Bronchial epithelial cell (primary cell): ENCODE data around the gene PTH. TPM values are rescaled to one million over a fixed set of nuclear protein-coding genes. Genes with fewer than 3 reads are reported as not detected.

ENCODE experiments used
- DNase-seq: peaks from one replicate; pipeline ENCODE4 v3.0.0-alpha.2; 2010; ENCODE audit warnings: low read depth
- FAIRE-seq: peaks from 2 replicates; lab custom pipeline; 2011; peaks lifted over from hg19 to GRCh38; lab: Jason Lieb, UNC
- H3K27me3 ChIP-seq: 2 replicates; pipeline ENCODE4 v1.5.1; 2011; ENCODE audit warnings: low read length; ENCODE audit not compliant: control insufficient read depth, insufficient read depth
- H3K36me3 ChIP-seq: 2 replicates; pipeline ENCODE4 v1.5.1; 2011; ENCODE audit warnings: low read length; ENCODE audit not compliant: control insufficient read depth, insufficient read depth
- H3K4me3 ChIP-seq: 2 replicates; pipeline ENCODE4 v1.5.1; 2011; ENCODE audit warnings: mild to moderate bottlenecking, low read depth, low read length, control low read depth
- total RNA-seq: library from RNA; depleted of rRNA; stranded (reverse); fragments of >200 nt; gene quantifications from 2 replicates; pipeline ENCODE4 v1.2.1, GENCODE V29; 2014
- TF ChIP-seq, protein P1 (sequence below): IDR thresholded peaks from 2 replicates; pipeline ENCODE4 v1.5.1; 2011; ENCODE audit warnings: mild to moderate bottlenecking, moderate library complexity, low read length, control low read depth, inconsistent platforms; ENCODE audit not compliant: insufficient read depth, severe bottlenecking

PTH gene
- total RNA-seq = not detected in 2 replicates

DNA sequence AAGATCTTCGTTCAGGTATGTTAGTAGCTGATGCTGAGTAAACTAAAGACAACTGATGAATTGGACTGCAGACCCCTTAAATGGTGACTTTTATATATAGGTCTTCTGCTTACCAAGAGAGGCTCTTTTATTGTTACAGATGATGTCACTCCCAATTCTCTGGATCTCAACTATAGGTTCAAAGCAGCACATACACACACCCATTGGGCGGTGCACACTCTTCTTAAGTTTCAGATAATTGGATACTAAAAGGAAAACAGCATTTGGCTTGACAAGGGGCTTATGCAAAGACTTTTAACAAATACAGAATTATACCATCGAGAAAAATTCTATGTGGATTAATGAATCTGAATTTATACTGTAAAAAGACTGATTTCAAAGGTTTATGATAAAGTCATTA, at the start of gene PTH:
Gene PTH, minus strand, starts transcription at position 69 of the 400 bp plus-strand sequence. CDS start 3,142 bp downstream, outside the sequence.
- H3K27me3 ChIP-seq = peaks cover 3% of the 10 kb centered on the region
- no peak for FAIRE-seq
- TF ChIP-seq, protein P1, sequence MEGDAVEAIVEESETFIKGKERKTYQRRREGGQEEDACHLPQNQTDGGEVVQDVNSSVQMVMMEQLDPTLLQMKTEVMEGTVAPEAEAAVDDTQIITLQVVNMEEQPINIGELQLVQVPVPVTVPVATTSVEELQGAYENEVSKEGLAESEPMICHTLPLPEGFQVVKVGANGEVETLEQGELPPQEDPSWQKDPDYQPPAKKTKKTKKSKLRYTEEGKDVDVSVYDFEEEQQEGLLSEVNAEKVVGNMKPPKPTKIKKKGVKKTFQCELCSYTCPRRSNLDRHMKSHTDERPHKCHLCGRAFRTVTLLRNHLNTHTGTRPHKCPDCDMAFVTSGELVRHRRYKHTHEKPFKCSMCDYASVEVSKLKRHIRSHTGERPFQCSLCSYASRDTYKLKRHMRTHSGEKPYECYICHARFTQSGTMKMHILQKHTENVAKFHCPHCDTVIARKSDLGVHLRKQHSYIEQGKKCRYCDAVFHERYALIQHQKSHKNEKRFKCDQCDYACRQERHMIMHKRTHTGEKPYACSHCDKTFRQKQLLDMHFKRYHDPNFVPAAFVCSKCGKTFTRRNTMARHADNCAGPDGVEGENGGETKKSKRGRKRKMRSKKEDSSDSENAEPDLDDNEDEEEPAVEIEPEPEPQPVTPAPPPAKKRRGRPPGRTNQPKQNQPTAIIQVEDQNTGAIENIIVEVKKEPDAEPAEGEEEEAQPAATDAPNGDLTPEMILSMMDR = no peak
- no peak for DNase-seq
- no peaks in the 10 kb centered on the region for H3K36me3 ChIP-seq
- no peak within 1 kb of the TSS for H3K4me3 ChIP-seq

DNA sequence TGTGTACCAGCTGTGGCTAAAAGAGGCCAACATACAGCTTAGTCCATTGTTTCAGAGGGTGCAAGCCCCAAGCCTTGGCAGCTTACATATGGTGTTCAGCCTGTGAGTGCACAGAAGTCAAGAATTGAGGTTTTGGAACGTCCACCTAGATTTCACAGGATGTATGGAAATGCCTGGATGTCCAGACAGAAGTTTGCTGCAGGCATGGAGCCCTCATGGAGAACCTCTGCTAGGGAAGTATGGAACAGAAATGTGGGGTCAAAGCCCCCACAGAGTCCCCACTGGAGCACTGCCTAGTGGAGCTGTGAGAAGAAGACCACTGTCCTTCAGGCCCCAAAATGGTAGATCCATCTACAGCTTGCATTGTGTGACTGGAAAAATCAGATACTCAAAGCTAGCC, 42.2 kb upstream of the PTH start:
- FAIRE-seq = no peak

DNA sequence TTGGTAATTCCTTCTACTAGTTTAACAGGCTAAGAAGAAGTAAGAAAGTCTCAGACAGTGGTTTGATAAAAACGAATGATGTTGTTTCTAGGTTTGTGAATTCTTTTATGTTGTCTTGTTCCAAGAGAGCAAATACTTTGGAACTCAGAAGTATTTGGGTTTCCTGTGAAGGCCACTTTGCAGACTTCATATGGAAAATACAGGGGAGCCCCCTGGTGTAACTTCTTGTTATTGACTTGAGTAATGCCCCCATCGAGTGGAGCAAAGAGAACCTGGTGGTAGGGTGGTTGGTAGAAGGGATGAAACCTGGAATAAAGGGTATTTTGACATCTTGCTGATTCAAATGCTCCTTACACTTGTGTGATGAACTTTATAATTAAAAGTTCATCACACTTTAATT, 40.0 kb upstream of the PTH start:
- TF ChIP-seq, protein P1 = no peak
- H3K4me3 ChIP-seq = no peak overlapping the region
- H3K27me3 ChIP-seq = no peaks in the 10 kb centered on the region
- no peak for DNase-seq
- no peaks in the 10 kb centered on the region for H3K36me3 ChIP-seq
- FAIRE-seq = no peak

More for the DNA sequence above, 42.2 kb upstream of the PTH start:
- TF ChIP-seq, protein P1 = no peak
- Histone ChIP-seq H3K36me3 (no peaks in the 10 kb centered on the region), H3K27me3 (no peaks in the 10 kb centered on the region), H3K4me3 (no peak overlapping the region)
- no peak for DNase-seq

DNA sequence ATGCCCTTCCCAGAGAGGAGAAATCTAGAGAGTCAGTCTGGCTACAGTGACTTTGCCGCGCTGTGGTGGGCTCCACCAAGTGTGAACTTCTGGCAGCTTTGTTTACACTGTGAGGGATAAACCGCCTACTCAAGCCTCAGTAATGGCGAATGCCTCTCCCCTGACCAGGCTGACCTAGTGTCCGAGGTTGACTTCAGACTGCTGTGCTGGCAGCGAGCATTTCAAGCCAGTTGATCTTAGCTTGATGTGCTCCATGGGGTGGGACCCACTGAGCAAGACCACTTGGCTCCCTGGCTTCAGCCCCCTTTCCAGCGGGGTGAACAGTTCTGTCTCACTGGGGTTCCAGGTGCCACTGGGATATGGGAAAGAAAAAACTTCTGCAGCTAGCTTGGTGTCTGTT, 38.6 kb upstream of the PTH start:
- TF ChIP-seq, protein P1 = no peak
- no peak for DNase-seq
- no peak for FAIRE-seq
- Histone ChIP-seq H3K4me3 (no peak overlapping the region), H3K36me3 (no peaks in the 10 kb centered on the region), H3K27me3 (no peaks in the 10 kb centered on the region)

DNA sequence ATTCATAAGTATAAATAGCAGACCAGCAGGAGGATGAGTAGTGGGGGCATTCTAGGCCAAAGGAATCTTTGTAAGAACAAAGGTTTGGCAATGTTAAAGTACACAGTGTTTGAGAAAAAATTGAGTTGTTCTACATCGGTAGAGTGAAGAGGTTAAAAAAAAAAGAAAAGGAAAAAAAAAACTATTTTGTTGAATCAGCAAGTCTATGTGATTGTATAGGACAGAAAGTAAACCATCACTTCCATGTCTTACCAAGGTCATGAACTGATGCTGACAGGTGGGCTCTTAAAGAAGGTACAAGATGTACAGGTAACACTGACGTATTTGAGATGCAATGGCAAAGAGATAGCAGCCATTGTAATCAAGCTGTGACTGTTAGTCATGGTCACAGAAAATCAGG, 29.5 kb upstream of the PTH start:
- TF ChIP-seq, protein P1 = no peak

DNA sequence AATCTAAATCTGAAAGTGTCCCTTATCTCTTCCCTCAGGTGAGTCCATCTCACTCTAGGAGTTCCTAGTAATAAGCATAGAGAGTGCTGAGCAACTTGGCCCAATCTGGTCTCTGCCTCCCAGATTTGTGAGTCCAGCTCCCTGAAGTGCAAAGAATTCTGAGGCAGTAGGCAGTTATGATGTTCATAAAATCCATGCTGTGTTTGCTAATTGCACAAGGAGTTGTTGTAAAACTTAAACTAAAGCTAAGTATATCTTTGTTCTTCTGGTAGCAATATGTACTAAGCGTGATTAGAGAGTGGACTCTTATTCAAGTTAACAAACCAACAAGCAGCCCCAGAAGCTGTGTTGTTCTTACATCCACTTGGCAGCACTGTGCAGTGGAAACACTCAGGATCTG, 7.6 kb upstream of the PTH start:
- Histone ChIP-seq H3K4me3 (no peak overlapping the region), H3K36me3 (no peaks in the 10 kb centered on the region), H3K27me3 (peaks cover 2% of the 10 kb centered on the region)
- no peak for FAIRE-seq
- DNase-seq = no peak
- TF ChIP-seq, protein P1 = no peak

More for the DNA sequence above, 29.5 kb upstream of the PTH start:
- DNase-seq (no peak), FAIRE-seq (no peak)
- H3K4me3 ChIP-seq = no peak overlapping the region
- H3K36me3 ChIP-seq = no peaks in the 10 kb centered on the region
- no peaks in the 10 kb centered on the region for H3K27me3 ChIP-seq
